ENCODE data around the gene IGFBP2. TPM values are rescaled to one million over a fixed set of nuclear protein-coding genes. Genes with fewer than 3 reads are reported as not detected.

The IGFBP2 gene
- total RNA-seq, 4 donors from 2014 or later: 113 to 207 (median 167) TPM

DNA sequence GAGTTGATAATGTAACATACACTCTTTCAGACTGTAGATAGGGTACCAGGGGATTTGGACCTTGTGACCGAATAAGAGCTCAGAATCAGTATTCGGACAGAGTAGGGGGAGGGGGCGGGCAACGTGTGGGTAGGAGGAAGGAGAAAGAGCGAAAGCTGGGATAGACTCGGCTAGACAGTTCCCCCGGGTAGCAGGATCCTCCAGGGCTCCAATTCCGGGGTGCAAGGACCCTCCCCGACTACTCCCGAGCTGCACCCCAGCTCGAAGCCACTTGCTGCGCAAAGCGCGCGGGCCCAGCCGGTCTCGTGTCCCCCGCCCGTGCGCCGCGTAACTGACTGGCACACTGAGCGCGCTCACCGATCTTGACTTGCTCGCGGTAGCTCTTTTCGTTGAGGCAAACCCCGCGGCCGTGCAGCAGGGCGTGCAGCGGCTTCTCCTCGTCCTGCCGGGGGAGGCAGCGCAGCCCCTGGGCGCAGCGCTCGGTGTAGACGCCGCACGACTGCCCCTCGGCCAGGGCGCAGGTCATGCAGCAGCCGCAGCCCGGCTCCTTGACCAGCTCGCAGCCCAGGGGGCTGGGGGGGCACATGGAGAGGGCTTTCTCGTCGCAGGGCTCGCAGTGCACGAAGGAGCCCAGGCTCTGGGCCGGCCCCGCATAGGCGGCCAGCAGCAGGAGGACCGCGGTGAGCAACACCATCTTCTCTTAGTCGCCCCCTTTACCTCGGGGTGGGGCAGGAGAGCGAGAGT, 61.0 kb downstream of the IGFBP2 start:
- Histone ChIP-seq H3K36me3 (no peaks in the 10 kb centered on the region), H3K9me3 (no peaks in the 10 kb centered on the region), H3K27ac (peak overlapping the region; percentile 73 to 94 (median 89)), H3K4me1 (peaks cover 35 to 97% (median 38%) of the 10 kb centered on the region in 3 donors), H3K4me3 (peak overlapping the region; percentile 35 to 71 (median 65)), H3K27me3 (peaks cover 0 to 77% (median 0%) of the 10 kb centered on the region in 4 donors)
- DNase-seq: no peak
- intact Hi-C loops (cut with DNase I): loop anchor here (10.0 kb wide), 1 partner anchor 451 kb away; no protein-coding TSS in a partner anchor
- TF ChIP-seq POLR2A (IDR thresholded peaks at IDR 0.05): peak in 1 of 4 donors; percentile 51
- TF ChIP-seq, protein P1, sequence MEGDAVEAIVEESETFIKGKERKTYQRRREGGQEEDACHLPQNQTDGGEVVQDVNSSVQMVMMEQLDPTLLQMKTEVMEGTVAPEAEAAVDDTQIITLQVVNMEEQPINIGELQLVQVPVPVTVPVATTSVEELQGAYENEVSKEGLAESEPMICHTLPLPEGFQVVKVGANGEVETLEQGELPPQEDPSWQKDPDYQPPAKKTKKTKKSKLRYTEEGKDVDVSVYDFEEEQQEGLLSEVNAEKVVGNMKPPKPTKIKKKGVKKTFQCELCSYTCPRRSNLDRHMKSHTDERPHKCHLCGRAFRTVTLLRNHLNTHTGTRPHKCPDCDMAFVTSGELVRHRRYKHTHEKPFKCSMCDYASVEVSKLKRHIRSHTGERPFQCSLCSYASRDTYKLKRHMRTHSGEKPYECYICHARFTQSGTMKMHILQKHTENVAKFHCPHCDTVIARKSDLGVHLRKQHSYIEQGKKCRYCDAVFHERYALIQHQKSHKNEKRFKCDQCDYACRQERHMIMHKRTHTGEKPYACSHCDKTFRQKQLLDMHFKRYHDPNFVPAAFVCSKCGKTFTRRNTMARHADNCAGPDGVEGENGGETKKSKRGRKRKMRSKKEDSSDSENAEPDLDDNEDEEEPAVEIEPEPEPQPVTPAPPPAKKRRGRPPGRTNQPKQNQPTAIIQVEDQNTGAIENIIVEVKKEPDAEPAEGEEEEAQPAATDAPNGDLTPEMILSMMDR (IDR thresholded peaks at IDR 0.05): peak in 1 of 6 experiments; percentile 9
- 1 to 3% methylated on average over 24 to 31 of the region's 59 CpGs for WGBS, 2 donors

DNA sequence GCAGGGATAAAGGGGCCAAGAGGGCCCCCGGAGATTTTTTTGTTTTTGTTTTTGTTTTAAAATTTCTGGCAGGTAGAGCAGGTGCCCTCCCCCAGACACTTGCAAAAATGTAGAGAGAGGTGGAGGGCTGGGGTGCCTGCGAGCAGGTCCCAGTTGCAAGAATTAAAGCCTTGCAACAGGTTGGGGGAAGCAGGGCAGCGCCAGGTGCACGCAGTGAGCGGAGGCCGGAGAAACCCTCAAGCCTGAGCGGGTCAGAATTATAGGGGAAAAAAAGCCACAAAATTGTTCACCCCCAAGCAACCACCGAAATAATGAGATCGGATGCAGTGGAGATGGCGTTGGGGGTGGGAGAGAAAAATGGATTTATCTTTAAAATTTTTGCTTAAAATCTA, 61.6 kb downstream of the IGFBP2 start:
- 2 to 3% methylated on average over 10 of the region's 10 CpGs for WGBS, 2 donors
- TF ChIP-seq, protein P1 (IDR thresholded peaks at IDR 0.05): no peak
- TF ChIP-seq POLR2A (IDR thresholded peaks at IDR 0.05): no peak
- Histone ChIP-seq H3K4me3 (peak overlapping the region; percentile 35 to 71 (median 65)), H3K27ac (peak overlapping the region; percentile 73 to 94 (median 89)), H3K36me3 (no peaks in the 10 kb centered on the region), H3K9me3 (no peaks in the 10 kb centered on the region), H3K4me1 (peaks cover 32 to 97% (median 33%) of the 10 kb centered on the region in 3 donors), H3K27me3 (peaks cover 0 to 76% (median 0%) of the 10 kb centered on the region in 4 donors)
- DNase-seq: no peak
- intact Hi-C loops (cut with DNase I): loop anchor here (5.0 to 10.0 kb wide), 3 partner anchors 450 to 1017 kb away; no protein-coding TSS in a partner anchor

DNA sequence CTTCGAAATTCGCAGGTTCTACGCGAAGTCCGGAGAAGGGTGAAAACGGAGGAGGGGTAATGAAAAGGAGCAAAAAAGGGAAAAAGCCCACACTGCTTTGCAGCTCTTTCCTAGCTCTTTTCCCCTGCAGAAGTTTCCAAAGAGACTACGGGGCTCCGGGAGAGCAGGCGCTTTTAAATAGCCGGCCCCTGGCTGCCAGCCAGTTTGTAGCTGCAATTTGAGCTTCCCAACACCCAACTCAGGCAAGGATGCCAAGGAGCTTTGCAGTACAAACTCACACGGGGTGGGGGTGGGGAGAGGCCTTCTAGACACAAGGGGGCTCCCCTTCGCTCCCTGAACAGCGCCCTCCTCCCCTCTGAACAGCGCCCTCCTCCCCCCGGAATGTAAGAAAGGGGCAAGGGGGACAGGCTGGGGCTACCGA, 62.2 kb downstream of the IGFBP2 start, which contains the start of gene IGFBP5:
IGFBP5 (minus strand) TSS at position 149 of the 421 bp plus-strand sequence. CDS start 774 bp downstream, outside the sequence.
- peaks cover 33 to 97% (median 34%) of the 10 kb centered on the region in 3 donors for H3K4me1 ChIP-seq
- peaks cover 0 to 70% (median 0%) of the 10 kb centered on the region in 4 donors for H3K27me3 ChIP-seq
- no peaks in the 10 kb centered on the region for H3K9me3 ChIP-seq
- peak within 1 kb of the TSS; percentile 35 to 71 (median 65) for H3K4me3 ChIP-seq
- no peak for DNase-seq
- no peaks in the 10 kb centered on the region for H3K36me3 ChIP-seq
- intact Hi-C loops (cut with DNase I): loop anchor here (5.0 to 10.0 kb wide), 3 partner anchors 449 to 1017 kb away; no protein-coding TSS in a partner anchor
- WGBS, 2 donors: 9 to 15% methylated on average over 7 to 12 of the region's 16 CpGs
- H3K27ac ChIP-seq: peak within 1 kb of the TSS; percentile 73 to 94 (median 89)
- TF ChIP-seq POLR2A (IDR thresholded peaks at IDR 0.05): peak in 2 of 4 donors; percentile 61 to 85
- TF ChIP-seq, protein P1 (IDR thresholded peaks at IDR 0.05): no peak

DNA sequence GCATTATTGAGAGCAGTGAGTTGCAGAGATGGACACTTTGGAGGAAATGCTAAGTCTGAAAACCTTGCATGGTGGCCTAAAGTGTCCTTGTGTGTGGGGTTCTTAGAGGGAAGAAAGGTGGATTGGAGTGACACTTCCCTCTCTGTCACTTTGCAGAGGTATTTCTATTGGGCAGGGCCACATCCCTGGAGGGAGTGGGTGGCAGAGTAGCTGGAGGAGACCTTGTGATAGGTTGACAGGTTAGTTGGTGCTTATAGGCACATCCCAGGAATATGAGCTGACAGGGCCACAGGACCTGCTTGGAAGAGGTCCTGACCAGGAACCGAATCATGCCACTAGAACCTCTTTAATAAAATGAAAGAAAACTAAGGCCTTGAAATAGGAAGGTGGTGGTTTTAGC, 63.1 kb downstream of the IGFBP2 start:
- 62 to 67% methylated on average over 1 of the region's 1 CpG for WGBS, 2 donors
- peaks cover 34 to 95% (median 38%) of the 10 kb centered on the region in 3 donors for H3K4me1 ChIP-seq
- H3K9me3 ChIP-seq: no peaks in the 10 kb centered on the region
- H3K36me3 ChIP-seq: no peaks in the 10 kb centered on the region
- intact Hi-C loops (cut with DNase I): loop anchor here (5.0 to 10.0 kb wide), 3 partner anchors 448 to 1016 kb away; no protein-coding TSS in a partner anchor
- no peak for TF ChIP-seq POLR2A (IDR thresholded peaks at IDR 0.05)
- TF ChIP-seq, protein P1 (IDR thresholded peaks at IDR 0.05): no peak
- no peak overlapping the region for H3K4me3 ChIP-seq
- H3K27me3 ChIP-seq: peaks cover 0 to 63% (median 0%) of the 10 kb centered on the region in 4 donors
- DNase-seq: no peak
- H3K27ac ChIP-seq: peak overlapping the region; percentile 23 to 89 (median 86)

Data from esophagus squamous epithelium (tissue), 5 donors.